ENCODE data around the gene CENPH.
"Not testable (repeated sequence)": the region's sequence is repeated elsewhere in the genome, so short reads cannot be mapped to it uniquely, and the experiment has no call there.

Gene CENPH

GRCh38 chr5:69189162-69190086 is at the start of gene CENPH:
CENPH (plus strand) TSS chr5:69189583; CDS start chr5:69189635, 52 bp downstream.
- peak; percentile 84 for DNase-seq (ENCODE audit: low spot score)

- DNase-seq (ENCODE audit: low spot score) = not testable (repeated sequence)
Measured at GRCh38 chr5:69140239-69140638, 49.1 kb upstream of the CENPH start.

- no peak for DNase-seq (ENCODE audit: low spot score)
Measured at GRCh38 chr5:69140827-69141226, 48.6 kb upstream of the CENPH start.

GRCh38 chr5:69148576-69148975 is 40.8 kb upstream of the CENPH start:
- DNase-seq (ENCODE audit: low spot score) = not testable (repeated sequence)

GRCh38 chr5:69148981-69149675 is 40.3 kb upstream of the CENPH start:
- DNase-seq (ENCODE audit: low spot score) = no peak

- no peak for DNase-seq (ENCODE audit: low spot score)
Measured at GRCh38 chr5:69149676-69150010, 39.7 kb upstream of the CENPH start.

GRCh38 chr5:69152731-69153130 is 36.7 kb upstream of the CENPH start:
- DNase-seq (ENCODE audit: low spot score) = no peak

- DNase-seq (ENCODE audit: low spot score) = no peak
Measured at GRCh38 chr5:69156456-69156855, 32.9 kb upstream of the CENPH start.

GRCh38 chr5:69158039-69158438 is 31.3 kb upstream of the CENPH start:
- no peak for DNase-seq (ENCODE audit: low spot score)

GRCh38 chr5:69160651-69161050 is 28.7 kb upstream of the CENPH start:
- DNase-seq (ENCODE audit: low spot score) = no peak

- peak; percentile 99 for DNase-seq (ENCODE audit: low spot score)
Measured at GRCh38 chr5:69166686-69167492, 22.5 kb upstream of the CENPH start, which contains the start of gene CCNB1. CCNB1 (plus strand) TSS chr5:69167150; CDS start chr5:69167263, 113 bp downstream.

GRCh38 chr5:69167493-69167855 is 21.9 kb upstream of the CENPH start:
- DNase-seq (ENCODE audit: low spot score) = no peak

- no peak for DNase-seq (ENCODE audit: low spot score)
Measured at GRCh38 chr5:69167929-69168328, 21.5 kb upstream of the CENPH start.

GRCh38 chr5:69170495-69170894 is 18.9 kb upstream of the CENPH start:
- no peak for DNase-seq (ENCODE audit: low spot score)

- DNase-seq (ENCODE audit: low spot score) = no peak
Measured at GRCh38 chr5:69170969-69171368, 18.4 kb upstream of the CENPH start.

- not testable (repeated sequence) for DNase-seq (ENCODE audit: low spot score)
Measured at GRCh38 chr5:69181659-69182293, 7.6 kb upstream of the CENPH start.

- DNase-seq (ENCODE audit: low spot score) = no peak
Measured at GRCh38 chr5:69184621-69185020, 4.8 kb upstream of the CENPH start.

- DNase-seq (ENCODE audit: low spot score) = no peak
Measured at GRCh38 chr5:69187342-69187741, 2.0 kb upstream of the CENPH start.

GRCh38 chr5:69188811-69189161 is 597 bp upstream of the CENPH start:
- DNase-seq (ENCODE audit: low spot score) = no peak

- no peak for DNase-seq (ENCODE audit: low spot score)
Measured at GRCh38 chr5:69202497-69202896, 13.1 kb downstream of the CENPH start.

GRCh38 chr5:69206528-69207190 is 17.3 kb downstream of the CENPH start:
- DNase-seq (ENCODE audit: low spot score) = no peak
